ENCODE data around the gene ANKRD29.

Gene ANKRD29

DNA sequence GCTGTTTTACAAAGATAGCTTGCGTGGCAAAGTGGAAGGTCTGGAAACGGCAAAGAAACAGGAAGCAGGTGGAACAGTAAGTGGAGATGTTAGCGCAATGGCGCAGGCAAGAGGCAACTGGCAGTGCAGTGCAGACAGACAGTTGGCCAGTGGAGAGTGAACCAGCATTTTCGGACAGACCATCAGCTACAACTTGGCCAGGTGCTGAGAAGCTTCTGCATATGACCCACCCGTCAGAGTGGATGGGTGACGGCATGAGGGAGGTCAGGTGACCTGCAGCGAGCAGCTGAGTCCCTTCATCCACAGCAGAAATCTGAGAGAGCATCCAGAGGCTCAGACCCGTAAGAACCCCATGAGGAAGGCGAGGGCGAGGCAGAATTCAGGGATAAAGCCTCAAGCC is 110.2 kb downstream of the ANKRD29 start:
- no peak for DNase-seq

DNA sequence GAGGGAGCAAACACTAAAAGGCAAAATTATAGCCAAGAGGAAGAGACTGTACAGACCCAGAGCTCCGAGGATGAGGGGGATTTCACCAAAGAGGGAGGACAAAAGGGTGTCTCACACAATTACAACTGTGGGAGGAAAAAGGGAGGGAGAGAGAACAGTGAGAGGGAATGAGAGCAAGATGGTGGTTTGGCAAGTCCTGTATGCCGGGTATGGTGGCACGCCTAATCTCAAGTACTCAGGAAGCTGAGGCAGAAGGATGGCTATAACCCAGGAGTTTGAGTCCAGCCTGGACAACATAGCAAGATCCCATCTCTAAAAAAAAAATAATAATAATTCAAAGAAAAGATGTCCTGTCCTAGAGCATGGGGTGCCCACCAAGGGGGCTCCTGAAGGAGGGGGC is 110.7 kb downstream of the ANKRD29 start:
- no peak for DNase-seq

DNA sequence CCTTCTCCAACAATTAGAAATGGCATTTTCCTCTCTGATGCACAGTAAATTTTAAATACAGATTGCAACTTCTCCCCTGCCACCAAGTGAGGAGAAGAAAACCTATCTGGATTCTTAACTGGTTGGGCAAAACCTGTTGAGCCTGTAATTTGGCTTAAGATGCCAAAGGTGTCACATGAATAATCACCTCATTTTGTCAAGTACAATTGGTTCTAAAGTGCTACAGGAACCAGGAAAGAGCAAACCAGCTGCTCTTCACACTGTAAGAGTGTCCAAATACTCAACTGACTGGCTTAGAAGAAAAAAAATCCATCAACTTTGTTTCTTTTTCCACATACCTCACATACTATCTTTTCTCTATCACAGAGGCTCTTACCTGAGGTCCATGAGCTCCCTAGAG is 111.8 kb downstream of the ANKRD29 start:
- no peak for DNase-seq
